T-helper 1 cell treated with Interleukin-12 subunit alpha and Interleukin-12 subunit beta and Interleukin-4 antibody, amounts not matched to agents 30 ng/mL and 1 ng/mL, for 36 hours (primary cell): ENCODE data around the gene HDAC2. TPM values are rescaled to one million over a fixed set of nuclear protein-coding genes. Genes with fewer than 3 reads are reported as not detected.
"Not testable (repeated sequence)": the region's sequence is repeated elsewhere in the genome, so short reads cannot be mapped to it uniquely, and the experiment has no call there.

Source experiments
- intact Hi-C: fragments of 100-400 bp; cut with micrococcal nuclease; formaldehyde crosslinking; loops from one replicate; pipeline ENCODE4 v1.15.1; 2024
- total RNA-seq: library from RNA; stranded (reverse); gene quantifications from 2 replicates; pipeline ENCODE4 v1.2.3, GENCODE V29; 2022

Gene HDAC2
- total RNA-seq: 67.1 and 70.7 TPM in 2 replicates

DNA sequence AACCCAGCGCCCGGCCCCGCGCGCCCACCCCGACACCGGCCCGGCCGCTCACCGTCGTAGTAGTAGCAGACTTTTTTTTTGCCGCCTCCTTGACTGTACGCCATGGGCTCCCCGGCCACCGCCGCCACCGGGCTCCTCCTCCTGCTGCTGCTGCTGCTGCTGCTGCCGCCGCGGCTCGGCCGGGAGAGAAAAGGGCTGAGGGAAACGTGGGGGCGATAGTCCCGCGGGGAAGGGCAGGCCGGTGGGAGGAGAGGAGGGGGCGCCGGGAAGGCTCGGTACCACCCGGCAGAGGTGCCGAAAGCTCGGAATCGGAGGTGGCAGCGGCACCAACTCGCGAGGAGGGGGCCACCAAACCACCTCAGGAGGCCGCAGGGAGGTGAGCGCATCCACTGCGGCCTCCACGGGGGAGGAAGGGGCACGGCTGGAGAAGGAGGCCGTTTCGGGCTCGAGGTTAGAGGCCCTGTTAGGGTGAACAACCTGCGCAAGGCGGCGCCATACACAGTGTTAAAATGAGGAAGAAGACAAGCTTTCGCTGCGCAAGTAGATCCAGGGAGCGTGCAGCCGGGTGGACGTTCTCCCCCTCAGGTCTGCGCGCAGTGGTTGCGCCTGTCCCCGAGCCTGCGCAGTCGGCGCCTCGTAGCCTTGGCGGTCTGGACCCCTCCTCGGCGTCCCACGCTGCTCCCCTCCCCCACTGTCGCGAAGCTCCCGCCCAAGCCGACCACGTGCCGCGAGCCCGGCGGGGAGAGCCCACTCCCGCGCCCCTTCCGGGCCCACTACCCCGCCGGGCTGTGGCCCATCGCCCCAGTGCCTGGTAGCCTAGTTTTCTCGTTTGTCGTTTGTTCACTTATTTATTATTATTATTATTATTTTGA is at the start of gene HDAC2:
TSS of gene HDAC2 (minus strand) at position 344 of the 872 bp plus-strand sequence. CDS start at position 104, 240 bp downstream.
- intact Hi-C loops: loop anchor here (1.0 to 2.0 kb wide), 6 partner anchors 35 to 1884 kb away; partner anchors contain the start of genes FAM229B and TUBE1

DNA sequence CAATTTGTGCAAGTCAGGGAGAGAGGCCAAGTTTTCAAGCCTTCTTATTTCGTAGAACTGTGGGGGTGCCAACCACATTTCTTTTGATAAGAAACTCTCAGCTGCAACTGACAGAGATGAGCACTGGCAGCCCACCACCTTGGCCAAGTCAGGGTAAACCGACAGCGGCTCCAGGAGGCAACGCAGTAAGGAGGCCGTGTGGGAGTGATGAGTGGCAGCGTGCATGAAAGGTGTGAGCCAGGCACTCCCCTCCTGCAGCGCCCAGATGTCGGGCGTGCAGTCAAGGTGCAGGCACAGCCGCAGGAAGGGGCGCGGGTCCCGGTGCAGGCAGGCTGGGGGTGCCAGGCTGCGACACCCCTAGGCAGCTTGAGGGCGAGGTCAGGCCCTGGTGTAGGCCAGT is 49.2 kb upstream of the HDAC2 start:
- intact Hi-C loops: no loop called here

DNA sequence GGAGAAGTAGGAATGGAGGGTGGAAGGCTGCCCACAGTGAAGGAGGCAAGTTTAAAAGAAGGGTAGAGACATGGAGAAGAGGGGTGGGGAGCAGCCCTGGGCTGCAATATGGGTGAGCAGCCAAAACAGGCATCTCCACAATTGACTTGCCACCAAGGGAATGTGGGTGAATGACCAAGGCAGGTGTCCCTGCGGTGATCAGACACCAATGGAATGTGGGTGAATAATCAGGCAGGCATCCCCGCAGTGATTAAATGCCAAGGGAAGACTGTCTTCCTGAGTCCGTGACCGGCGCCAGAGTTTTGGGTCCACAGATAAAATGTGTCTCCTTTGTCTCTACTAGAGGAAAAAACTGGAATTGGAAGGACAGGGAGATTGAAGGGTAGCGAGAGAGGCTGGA is 46.2 kb upstream of the HDAC2 start:
- intact Hi-C loops: not testable (repeated sequence)

GRCh38 chr6:114014106-114014505 is 43.2 kb upstream of the HDAC2 start:
- intact Hi-C loops: not testable (repeated sequence)

GRCh38 chr6:114011486-114011885 is 40.5 kb upstream of the HDAC2 start:
- intact Hi-C loops: loop anchor here (1.0 kb wide), 1 partner anchor 41 kb away; no protein-coding TSS in a partner anchor

DNA sequence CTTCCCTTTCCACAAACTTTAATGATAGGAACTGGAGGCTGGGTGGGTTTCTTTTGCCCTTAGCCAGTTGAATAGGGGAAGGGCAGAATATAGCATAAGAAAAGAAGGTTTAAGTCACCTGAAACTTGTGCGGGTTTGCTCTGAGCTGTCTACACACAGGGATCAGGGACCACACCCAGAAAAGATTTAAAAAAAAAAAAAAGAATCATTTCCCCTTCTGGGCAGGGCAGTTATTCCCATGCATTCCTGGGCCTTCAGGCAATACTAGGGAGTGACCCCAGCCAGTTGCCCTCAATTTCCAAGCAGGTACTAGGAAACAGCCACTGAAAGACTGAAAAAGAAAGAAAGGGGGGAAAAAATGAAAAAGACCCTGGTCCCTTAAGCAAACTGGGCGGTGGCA is 39.6 kb upstream of the HDAC2 start:
- intact Hi-C loops: no loop called here

GRCh38 chr6:114009192-114009591 is 38.2 kb upstream of the HDAC2 start:
- intact Hi-C loops: no loop called here

DNA sequence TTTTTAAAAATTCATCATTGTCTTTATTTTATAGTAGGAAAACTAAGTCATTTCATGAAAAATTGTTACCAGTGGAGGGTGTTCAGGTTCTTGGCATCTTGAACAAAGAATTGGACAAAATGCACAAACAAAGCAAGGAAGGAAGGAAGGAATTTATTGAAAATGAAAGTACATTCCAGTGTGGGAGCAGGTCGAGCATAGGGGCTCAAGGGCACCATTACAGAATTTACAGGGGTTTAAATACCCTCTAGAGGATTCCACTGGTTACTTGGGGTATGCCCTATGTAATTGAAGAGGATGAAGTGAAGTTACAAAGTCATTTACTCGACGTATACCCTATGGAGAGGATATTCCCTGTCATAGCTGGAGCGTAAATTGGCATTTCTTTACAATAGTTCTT is 37.4 kb upstream of the HDAC2 start:
- intact Hi-C loops: no loop called here

GRCh38 chr6:114007516-114007915 is 36.6 kb upstream of the HDAC2 start:
- intact Hi-C loops: loop anchor here (1.0 kb wide), 1 partner anchor 36 kb away; the partner anchor contains the start of gene HDAC2

GRCh38 chr6:114001354-114001753 is 30.4 kb upstream of the HDAC2 start:
- intact Hi-C loops: no loop called here

DNA sequence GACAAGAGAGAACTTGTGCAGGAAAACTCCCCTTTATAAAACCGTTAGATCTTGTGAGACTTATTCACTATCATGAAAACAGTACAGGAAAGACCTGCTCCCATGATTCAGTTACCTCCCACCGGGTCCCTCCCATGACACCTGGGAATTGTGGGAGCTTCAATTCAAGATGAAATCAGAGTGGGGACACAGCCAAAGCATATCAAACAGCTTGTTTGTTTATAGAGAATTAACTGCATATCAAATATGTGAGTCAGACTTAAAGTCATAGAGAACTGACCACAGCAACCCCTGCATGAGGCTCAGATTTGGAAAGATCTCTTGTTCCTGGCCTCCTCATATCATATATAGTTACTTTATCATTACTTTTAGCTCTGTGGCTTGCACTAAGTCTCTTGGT is 29.1 kb upstream of the HDAC2 start:
- intact Hi-C loops: no loop called here

GRCh38 chr6:113999284-113999683 is 28.3 kb upstream of the HDAC2 start:
- intact Hi-C loops: no loop called here

- intact Hi-C loops: no loop called here
Measured at GRCh38 chr6:113998811-113999210, 27.9 kb upstream of the HDAC2 start.

GRCh38 chr6:113997116-113997515 is 26.2 kb upstream of the HDAC2 start:
- intact Hi-C loops: no loop called here

DNA sequence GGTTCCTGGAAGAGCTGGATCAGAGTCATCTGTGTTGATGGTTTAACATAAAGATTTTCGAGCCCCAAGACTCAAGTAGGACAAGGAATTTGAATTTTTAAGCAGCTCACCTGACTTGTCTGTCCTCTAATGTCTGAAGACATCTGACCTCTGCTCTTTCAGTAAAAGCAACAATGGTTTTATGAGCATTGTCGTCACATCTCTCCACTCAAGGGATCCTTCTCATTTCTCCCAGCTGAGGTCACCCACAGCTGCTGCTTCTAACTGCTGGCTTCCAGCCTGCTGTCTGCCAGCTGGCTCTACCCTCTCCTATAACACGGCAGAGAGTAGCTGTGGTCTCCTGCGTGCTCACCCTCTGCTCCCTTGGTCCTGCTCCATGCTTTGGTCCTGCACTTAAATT is 24.7 kb upstream of the HDAC2 start:
- intact Hi-C loops: loop anchor here (1.0 to 2.0 kb wide), 5 partner anchors 57 to 1901 kb away; no protein-coding TSS in a partner anchor

GRCh38 chr6:113994934-113995342 is 24.0 kb upstream of the HDAC2 start:
- intact Hi-C loops: loop anchor here (1.0 to 2.0 kb wide), 5 partner anchors 58 to 1901 kb away; no protein-coding TSS in a partner anchor

DNA sequence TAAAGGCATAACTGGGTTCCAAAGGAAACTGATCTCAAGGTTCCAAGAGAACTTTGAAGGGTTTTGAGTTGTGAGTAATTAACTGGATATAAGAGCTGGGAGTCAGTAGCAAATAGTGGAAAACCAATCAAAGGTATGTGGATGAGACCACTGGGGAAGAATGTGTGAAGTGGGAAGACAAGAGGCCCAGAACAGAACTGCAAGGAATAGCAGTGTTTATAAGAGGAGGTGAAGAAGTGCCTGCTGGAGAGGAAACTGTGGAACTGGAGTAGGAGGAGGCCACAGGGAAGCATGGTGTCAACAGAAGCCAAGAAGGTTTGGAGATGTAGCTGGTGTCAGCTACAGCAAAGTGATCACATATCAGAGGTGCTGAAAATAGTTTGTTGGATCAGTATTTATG is 18.7 kb upstream of the HDAC2 start:
- intact Hi-C loops: no loop called here

- intact Hi-C loops: not testable (repeated sequence)
Measured at GRCh38 chr6:113982675-113983074, 11.7 kb upstream of the HDAC2 start.

DNA sequence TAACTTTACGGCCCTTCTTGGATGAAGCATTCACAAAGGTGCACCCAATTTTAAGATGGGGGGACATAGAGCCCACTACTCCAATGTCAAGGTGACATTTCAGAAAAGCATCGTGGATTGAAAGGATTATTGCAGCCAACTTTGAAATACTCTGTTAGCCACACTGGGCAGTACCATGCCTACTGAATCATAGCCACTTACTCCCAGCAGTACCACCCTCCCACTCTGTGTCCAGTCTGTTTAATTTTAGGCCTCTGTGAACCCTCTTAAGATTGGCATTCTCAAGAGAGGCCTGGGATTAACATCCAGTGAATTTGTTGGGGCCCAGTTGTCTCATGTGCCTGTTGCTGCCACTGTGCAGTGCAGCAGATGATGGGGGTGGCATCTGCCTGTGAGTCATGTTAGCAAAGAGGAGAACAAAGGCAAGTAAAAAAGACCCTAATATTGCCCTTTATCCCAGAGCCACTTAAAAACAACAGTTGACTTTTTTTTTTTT is 11.2 kb upstream of the HDAC2 start:
- intact Hi-C loops: no loop called here

DNA sequence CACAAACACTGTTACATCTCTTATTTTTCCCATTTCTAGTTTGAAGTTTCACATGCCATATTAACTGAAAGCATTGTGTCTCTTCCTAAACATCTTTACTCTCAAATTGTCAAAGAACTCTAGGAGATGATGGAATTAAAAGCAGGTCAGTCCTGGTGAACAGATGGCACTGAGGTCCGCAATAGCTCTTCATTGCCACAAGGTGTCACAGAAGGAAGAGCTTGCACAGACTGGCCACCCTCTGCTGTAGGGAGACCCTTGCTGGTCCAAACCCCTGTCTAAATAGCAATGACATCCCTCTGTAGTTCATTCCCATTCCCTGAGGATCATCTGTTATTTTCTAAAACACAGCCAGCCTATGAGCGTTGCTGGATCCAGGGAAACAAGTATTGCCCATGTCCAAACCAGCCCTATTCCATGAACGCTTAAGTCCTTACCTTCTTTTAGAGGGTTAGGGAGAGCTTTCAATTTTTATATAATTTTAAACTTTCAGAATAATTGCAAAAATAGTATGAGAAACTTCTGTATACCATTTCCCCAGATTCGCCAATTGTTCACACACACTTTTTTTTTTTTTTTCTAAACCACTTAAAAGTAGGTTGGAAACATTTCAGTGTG is 10.1 kb upstream of the HDAC2 start:
- intact Hi-C loops: no loop called here

- intact Hi-C loops: no loop called here
Measured at GRCh38 chr6:113979937-113980336, 9.0 kb upstream of the HDAC2 start.

DNA sequence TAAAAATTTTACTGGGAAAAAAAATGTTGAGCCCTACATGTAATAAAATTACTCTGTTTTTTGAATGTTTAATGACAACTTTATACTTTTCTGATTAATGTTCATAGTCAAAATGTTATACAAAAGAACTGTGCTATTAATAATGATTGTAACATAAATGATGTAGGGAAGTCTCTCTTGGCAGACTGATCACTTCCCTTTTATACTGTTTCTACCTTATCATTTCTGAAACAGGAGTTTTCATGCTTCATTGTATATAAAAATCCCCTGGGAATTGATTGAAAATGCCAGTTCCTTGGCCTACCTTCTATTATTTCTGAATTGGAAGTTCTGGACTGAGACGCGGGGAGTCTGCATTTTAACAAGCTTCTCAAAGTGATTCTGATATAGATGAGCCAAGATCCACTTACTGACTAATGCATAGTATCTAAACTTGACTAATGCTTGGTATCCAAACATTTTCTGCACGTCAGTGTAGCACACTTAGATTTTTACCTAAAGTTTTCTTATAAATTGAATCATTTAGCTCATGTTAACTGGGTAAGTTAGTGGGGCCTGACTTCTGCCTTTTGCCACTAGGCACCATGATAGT is 7.2 kb upstream of the HDAC2 start:
- intact Hi-C loops: no loop called here
